ENCODE measurements around the gene FTCD.

DNA sequence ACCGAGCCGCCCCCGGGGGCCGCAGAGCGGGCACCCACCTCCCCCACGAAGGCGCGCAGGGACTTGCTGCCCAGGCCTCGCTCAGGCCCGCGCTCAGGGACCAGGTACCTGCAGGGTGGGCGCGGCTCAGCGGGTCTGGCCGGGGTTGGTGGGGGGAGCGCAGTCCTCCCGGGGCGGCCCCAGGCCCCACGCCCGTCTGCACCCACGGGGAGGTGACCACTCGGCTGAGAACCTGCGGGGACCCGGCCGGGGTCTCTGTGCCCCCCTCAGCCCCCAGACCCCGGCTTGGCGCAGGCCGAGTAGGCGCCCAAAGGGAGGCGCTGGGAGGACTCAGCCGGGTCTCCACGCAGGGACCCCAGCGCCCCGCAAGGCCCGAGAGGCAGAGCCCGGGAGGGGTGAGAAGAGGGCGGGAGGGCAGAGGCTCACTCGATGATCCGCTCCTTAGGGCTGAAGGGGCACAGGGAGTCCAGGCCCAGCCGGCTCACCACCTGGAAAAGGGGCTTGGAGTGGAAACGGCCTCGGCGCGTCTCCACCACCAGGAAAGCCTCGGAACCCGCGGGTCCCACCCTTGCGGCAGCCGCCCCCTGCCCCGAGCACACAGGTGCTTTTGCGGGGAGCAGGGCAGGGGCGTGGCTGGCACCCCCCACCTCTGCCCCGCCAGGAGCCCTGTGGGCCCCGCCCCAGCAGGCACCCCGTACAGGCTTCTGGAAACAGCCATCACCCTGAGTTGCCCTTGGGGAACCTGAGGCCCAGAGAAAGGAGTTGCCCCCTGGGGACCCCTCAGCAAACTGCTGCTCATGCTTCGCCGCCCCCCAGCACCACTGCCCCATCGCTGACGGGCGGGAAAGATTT lies 9.3 kb downstream of the FTCD start:
- TF ChIP-seq, protein P1, sequence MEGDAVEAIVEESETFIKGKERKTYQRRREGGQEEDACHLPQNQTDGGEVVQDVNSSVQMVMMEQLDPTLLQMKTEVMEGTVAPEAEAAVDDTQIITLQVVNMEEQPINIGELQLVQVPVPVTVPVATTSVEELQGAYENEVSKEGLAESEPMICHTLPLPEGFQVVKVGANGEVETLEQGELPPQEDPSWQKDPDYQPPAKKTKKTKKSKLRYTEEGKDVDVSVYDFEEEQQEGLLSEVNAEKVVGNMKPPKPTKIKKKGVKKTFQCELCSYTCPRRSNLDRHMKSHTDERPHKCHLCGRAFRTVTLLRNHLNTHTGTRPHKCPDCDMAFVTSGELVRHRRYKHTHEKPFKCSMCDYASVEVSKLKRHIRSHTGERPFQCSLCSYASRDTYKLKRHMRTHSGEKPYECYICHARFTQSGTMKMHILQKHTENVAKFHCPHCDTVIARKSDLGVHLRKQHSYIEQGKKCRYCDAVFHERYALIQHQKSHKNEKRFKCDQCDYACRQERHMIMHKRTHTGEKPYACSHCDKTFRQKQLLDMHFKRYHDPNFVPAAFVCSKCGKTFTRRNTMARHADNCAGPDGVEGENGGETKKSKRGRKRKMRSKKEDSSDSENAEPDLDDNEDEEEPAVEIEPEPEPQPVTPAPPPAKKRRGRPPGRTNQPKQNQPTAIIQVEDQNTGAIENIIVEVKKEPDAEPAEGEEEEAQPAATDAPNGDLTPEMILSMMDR (IDR thresholded peaks at IDR 0.05): no peak
- no peak for TF ChIP-seq POLR2A (IDR thresholded peaks at IDR 0.05)

Data from adrenal gland (tissue), 5 donors.